Measurements from ENCODE around the gene NTM.

GRCh38 chr11:131886201-131886600 is 515.8 kb downstream of the NTM start:
- TF ChIP-seq, protein P1, sequence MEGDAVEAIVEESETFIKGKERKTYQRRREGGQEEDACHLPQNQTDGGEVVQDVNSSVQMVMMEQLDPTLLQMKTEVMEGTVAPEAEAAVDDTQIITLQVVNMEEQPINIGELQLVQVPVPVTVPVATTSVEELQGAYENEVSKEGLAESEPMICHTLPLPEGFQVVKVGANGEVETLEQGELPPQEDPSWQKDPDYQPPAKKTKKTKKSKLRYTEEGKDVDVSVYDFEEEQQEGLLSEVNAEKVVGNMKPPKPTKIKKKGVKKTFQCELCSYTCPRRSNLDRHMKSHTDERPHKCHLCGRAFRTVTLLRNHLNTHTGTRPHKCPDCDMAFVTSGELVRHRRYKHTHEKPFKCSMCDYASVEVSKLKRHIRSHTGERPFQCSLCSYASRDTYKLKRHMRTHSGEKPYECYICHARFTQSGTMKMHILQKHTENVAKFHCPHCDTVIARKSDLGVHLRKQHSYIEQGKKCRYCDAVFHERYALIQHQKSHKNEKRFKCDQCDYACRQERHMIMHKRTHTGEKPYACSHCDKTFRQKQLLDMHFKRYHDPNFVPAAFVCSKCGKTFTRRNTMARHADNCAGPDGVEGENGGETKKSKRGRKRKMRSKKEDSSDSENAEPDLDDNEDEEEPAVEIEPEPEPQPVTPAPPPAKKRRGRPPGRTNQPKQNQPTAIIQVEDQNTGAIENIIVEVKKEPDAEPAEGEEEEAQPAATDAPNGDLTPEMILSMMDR (IDR thresholded peaks at IDR 0.05): no peak
- TF ChIP-seq POLR2AphosphoS5 (IDR thresholded peaks at IDR 0.05): no peak
- no peak for TF ChIP-seq POLR2A (IDR thresholded peaks at IDR 0.05)

Measured in breast epithelium (tissue), 3 donors.